GM12878 (cell line): ENCODE measurements around the gene MOGAT3. TPM values are rescaled to one million over a fixed set of nuclear protein-coding genes. Genes with fewer than 3 reads are reported as not detected.

Experiments used
- ATAC-seq: fragments of 200-7000 bp; cut with Tn5 transposase; 3 replicates; pipeline ENCODE4 v1.9.1; 2020; ENCODE audit warnings: mild to moderate bottlenecking, moderate library complexity
- BruUV-seq: library from RNA; stranded (reverse); fragments of 400-500 nt; replicated peaks from 2 replicates; lab custom pipeline; 2021; lab: Mats Ljungman, UMichigan
- CTCF ChIA-PET: fragments of 300-600 bp; sonication (Branson Sonifier 250); formaldehyde crosslinking; extraction: SDS; loops from one replicate; lab custom pipeline; 2021; ENCODE audit warnings: inconsistent platforms; lab: Yijun Ruan, JAX
- POLR2A ChIA-PET: fragments of 350-600 bp; formaldehyde crosslinking; extraction: SDS; loops from one replicate; lab custom pipeline; 2021; ENCODE audit warnings: inconsistent platforms; lab: Charles Lee
- RAD21 ChIA-PET: fragments of 300-600 bp; sonication (Branson Sonifier 250); formaldehyde crosslinking; loops from one replicate; lab custom pipeline; 2023; ENCODE audit warnings: antibody characterized with exemption; ENCODE audit not compliant: unreplicated experiment; lab: Charles Lee
- SMC1A ChIA-PET: fragments of 300-600 bp; sonication (Branson Sonifier 250); formaldehyde crosslinking; loops from one replicate; lab custom pipeline; 2023; ENCODE audit not compliant: unreplicated experiment, uncharacterized antibody; lab: Charles Lee
- DNase-seq: peaks from one replicate; pipeline ENCODE4 v3.0.0-alpha.2; 2011; ENCODE audit warnings: low read depth, low spot score
- FAIRE-seq: peaks from 3 replicates; lab custom pipeline; 2011; peaks lifted over from hg19 to GRCh38; lab: Jason Lieb, UNC
- H2AFZ ChIP-seq: 2 replicates; pipeline ENCODE4 v1.6.0; 2011; ENCODE audit warnings: low read depth, low read length, control low read depth; ENCODE audit not compliant: control insufficient read depth
- H3K27ac ChIP-seq: 2 replicates; pipeline ENCODE4 v1.5.1; 2011; ENCODE audit warnings: control low read depth; ENCODE audit not compliant: control insufficient read depth, insufficient read depth
- H3K27me3 ChIP-seq, 2 experiments: replicated peaks in 1 of 2; 2 replicates each; pipeline versions ENCODE4 v1.6.0 to v1.6.1; 2011; ENCODE audit warnings: low read length in 1 of 2; ENCODE audit not compliant: control insufficient read depth in 2 of 2, insufficient read depth in 2 of 2
- H3K36me3 ChIP-seq, 2 experiments: 2 replicates each; pipeline ENCODE4 v1.5.1; 2011; ENCODE audit warnings: low read length in 1 of 2; ENCODE audit not compliant: control insufficient read depth in 2 of 2, insufficient read depth in 2 of 2
- H3K4me1 ChIP-seq: 2 replicates; pipeline ENCODE4 v1.6.1; 2011; ENCODE audit warnings: mild to moderate bottlenecking, low read length, moderate library complexity, mixed read lengths; ENCODE audit not compliant: control insufficient read depth, insufficient read depth
- H3K4me2 ChIP-seq: 2 replicates; pipeline ENCODE4 v1.6.0; 2011; ENCODE audit warnings: control low read depth; ENCODE audit not compliant: control insufficient read depth, insufficient read depth
- H3K4me3 ChIP-seq: fragments of 200-600 bp; sonication (generic); 2 replicates; pipeline ENCODE4 v1.5.1; 2016
- H3K79me2 ChIP-seq: 2 replicates; pipeline ENCODE4 v1.6.0; 2011; ENCODE audit warnings: low read length; ENCODE audit not compliant: control insufficient read depth, insufficient read depth
- H3K9ac ChIP-seq: 2 replicates; pipeline ENCODE4 v1.8.0; 2011; ENCODE audit warnings: low read length, control low read depth, mixed read lengths; ENCODE audit not compliant: control insufficient read depth, insufficient read depth
- H3K9me3 ChIP-seq: replicated peaks from 3 replicates; pipeline ENCODE4 v1.5.1; 2011; ENCODE audit warnings: mild to moderate bottlenecking, low read length; ENCODE audit not compliant: control insufficient read depth, insufficient read depth
- H4K20me1 ChIP-seq: 2 replicates; pipeline ENCODE4 v1.6.0; 2011; ENCODE audit not compliant: control insufficient read depth, insufficient read depth
- ASH2L ChIP-seq: fragments of 300-600, 200-600 bp; sonication (generic); IDR thresholded peaks from 2 replicates; pipeline ENCODE4 v1.6.1; 2017; ENCODE audit warnings: low read depth, mild to moderate bottlenecking, borderline replicate concordance
- BCLAF1 ChIP-seq: fragments of 450-650 bp; IDR thresholded peaks from 2 replicates; pipeline ENCODE4 v1.6.1; 2017; ENCODE audit warnings: antibody characterized with exemption, mild to moderate bottlenecking, moderate library complexity
- CBX5 ChIP-seq: sonication (generic); IDR thresholded peaks from 2 replicates; pipeline ENCODE4 v1.6.1; 2016; ENCODE audit warnings: low read depth, moderate library complexity, mild to moderate bottlenecking, inconsistent platforms
- CREB1 ChIP-seq: IDR thresholded peaks from 2 replicates; pipeline ENCODE4 v1.6.1; 2012; ENCODE audit warnings: low read depth, mild to moderate bottlenecking, inconsistent platforms
- FOXM1 ChIP-seq: IDR thresholded peaks from 2 replicates; pipeline ENCODE4 v1.6.1; 2012; ENCODE audit warnings: low read depth, mild to moderate bottlenecking, inconsistent platforms, low read length, moderate library complexity
- POU2F2 ChIP-seq: IDR thresholded peaks from 3 replicates; pipeline ENCODE4 v1.6.1; 2011; ENCODE audit warnings: low read depth, mild to moderate bottlenecking, low read length, borderline replicate concordance
- RCOR1 ChIP-seq: conservative IDR thresholded peaks from 2 replicates; pipeline ENCODE4 v1.6.1; 2012; ENCODE audit warnings: low read depth, low read length, improper control_type of control experiment
- SUZ12 ChIP-seq: fragments of 200-600 bp; sonication (generic); IDR thresholded peaks from one replicate; pipeline ENCODE4 v1.6.1; 2018; ENCODE audit warnings: antibody characterized with exemption, mild to moderate bottlenecking; ENCODE audit not compliant: unreplicated experiment
- ZNF207 ChIP-seq: fragments of 450-650 bp; IDR thresholded peaks from 2 replicates; pipeline ENCODE4 v1.6.1; 2014; ENCODE audit warnings: antibody characterized with exemption, mild to moderate bottlenecking, borderline replicate concordance
- ZNF384 ChIP-seq: IDR thresholded peaks from 2 replicates; pipeline ENCODE4 v1.6.1; 2012; ENCODE audit warnings: low read depth, mild to moderate bottlenecking, low read length, improper control_type of control experiment, borderline replicate concordance
- WGBS: methylation state at CpG from one replicate; pipeline ENCODE4 v1.1.6; 2016; ENCODE audit warnings: low lambda C conversion rate; ENCODE audit not compliant: insufficient replicate concordance, insufficient coverage; ENCODE audit errors: missing lambda C conversion rate; 5-methylcytosine and 5-hydroxymethylcytosine counted together
- in situ Hi-C: fragments of 300-500 bp; cut with MboI; formaldehyde crosslinking; loops from 9 replicates; pipeline ENCODE4 v1.14.3; 2018; ENCODE audit warnings: mixed read lengths
- intact Hi-C: fragments of 100-400 bp; cut with micrococcal nuclease; formaldehyde crosslinking; loops from one replicate; pipeline ENCODE4 v1.14.2; 2022; ENCODE audit not compliant: unreplicated experiment
- polyA plus RNA-seq, 11 experiments: library from polyadenylated mRNA; depleted of rRNA in 4 of 11; unstranded in 6 of 11; stranded (reverse) in 5 of 11; fragments of >200 nt; fragmentation: Nextera tagmentation in 4 of 11; fragmentation: Illumina TruSeq in 1 of 11; extraction: Ambion mirVana in 4 of 11; extraction: Trizol in 1 of 11; gene quantifications; 1 replicate in 1 of 11; 2 replicates in 10 of 11; pipeline versions ENCODE4 v1.2.1 to v1.2.3, GENCODE V29; 2011 to 2016; ENCODE audit warnings: inconsistent platforms in 2 of 11, missing spikeins in 2 of 11, low read depth in 1 of 11
- total RNA-seq, 4 experiments: library from RNA; depleted of rRNA in 3 of 4; stranded (reverse); fragments of >200 nt in 3 of 4; fragmentation: Illumina TruSeq in 1 of 4; extraction: Trizol in 1 of 4; gene quantifications; 2 replicates each; pipeline versions ENCODE4 v1.2.1 to v1.2.3, GENCODE V29; 2013 to 2021
- TF ChIP-seq, protein P1 (sequence below): IDR thresholded peaks from 2 replicates; pipeline ENCODE4 v1.6.1; 2011; ENCODE audit warnings: low read depth, low read length, improper control_type of control experiment, borderline replicate concordance
- TF ChIP-seq, protein P2 (sequence below): fragments of 450-650 bp; formaldehyde crosslinking; IDR thresholded peaks from 2 replicates; pipeline ENCODE4 v1.4.0; 2022; ENCODE audit warnings: mild to moderate bottlenecking, moderate library complexity

The MOGAT3 gene
- total and polyA plus RNA-seq, 10 of the 15 experiments (the other 5 are each of a cell fraction or from before 2014, with no cell fraction given), result 0.11 TPM; not detected in 9

GRCh38 chr7:101217388-101218235, 16.8 kb upstream of the MOGAT3 start, which contains the start of the genes PLOD3 and ZNHIT1:
Gene PLOD3 (minus strand): TSS chr7:101217581. CDS start chr7:101217274, 307 bp downstream.
Gene ZNHIT1 (plus strand): TSS chr7:101218165. CDS start chr7:101218196, 31 bp downstream.
- WGBS, result 1% methylated on average over 27 of the region's 57 CpGs
- intact Hi-C loops, result loop anchor here (1.0 kb wide), 1 partner anchor 27 kb away; no protein-coding TSS in a partner anchor
- ATAC-seq (peak; percentile 92), DNase-seq (peak; percentile 96), FAIRE-seq (peak; percentile 99)
- peak within 1 kb of the TSS; percentile 88 for H3K9ac ChIP-seq
- in situ Hi-C loops, result no loop called here
- peak within 1 kb of the TSS; percentile 88 for H3K4me3 ChIP-seq
- peaks cover 30% of the 10 kb centered on the region for H3K79me2 ChIP-seq
- H3K27me3 ChIP-seq, result no peaks in the 10 kb centered on the region
- POLR2A ChIA-PET, result interaction anchor here (0.6 to 2.1 kb wide), 17 partner anchors 8 to 605 kb away, joined by 3 to 12 read pairs (median 4); partner anchors contain the start of genes IFT22, MOSPD3, SLC12A9 and TRIM56
- peaks cover 0 to 2% of the 10 kb centered on the region in 2 experiments; a peak in 2 of 4 replicates for H3K36me3 ChIP-seq
- SMC1A ChIA-PET, result interaction anchor here (0.6 to 3.6 kb wide), 14 partner anchors 14 to 346 kb away, joined by 3 to 19 read pairs (median 4); partner anchors contain the start of genes FIS1, MOGAT3 and SERPINE1
- no TSS peak for BruUV-seq
- H4K20me1 ChIP-seq, result no peaks in the 10 kb centered on the region
- H3K9me3 ChIP-seq, result no peaks in the 10 kb centered on the region
- peak within 1 kb of the TSS; percentile 88 for H3K27ac ChIP-seq
- H3K4me2 ChIP-seq, result peak within 1 kb of the TSS; percentile 89
- H2AFZ ChIP-seq, result peak within 1 kb of the TSS; percentile 95
- CTCF ChIA-PET, result interaction anchor here (0.5 to 3.8 kb wide), 23 partner anchors 11 to 740 kb away, joined by 3 to 63 read pairs (median 3); partner anchors contain the start of genes FIS1, IFT22 and SLC12A9
- RAD21 ChIA-PET, result interaction anchor here (0.6 to 3.9 kb wide), 10 partner anchors 23 to 500 kb away, joined by 3 to 37 read pairs (median 4); partner anchors contain the start of gene FIS1
- peaks cover 5% of the 10 kb centered on the region for H3K4me1 ChIP-seq
- TF ChIP-seq RCOR1, result no peak
- TF ChIP-seq POU2F2, result peak; percentile 24; the same call in 1 of the 3 replicates
- no peak for TF ChIP-seq CBX5
- TF ChIP-seq CREB1, result peak; percentile 72
- TF ChIP-seq SUZ12, result no peak
- TF ChIP-seq, protein P1, sequence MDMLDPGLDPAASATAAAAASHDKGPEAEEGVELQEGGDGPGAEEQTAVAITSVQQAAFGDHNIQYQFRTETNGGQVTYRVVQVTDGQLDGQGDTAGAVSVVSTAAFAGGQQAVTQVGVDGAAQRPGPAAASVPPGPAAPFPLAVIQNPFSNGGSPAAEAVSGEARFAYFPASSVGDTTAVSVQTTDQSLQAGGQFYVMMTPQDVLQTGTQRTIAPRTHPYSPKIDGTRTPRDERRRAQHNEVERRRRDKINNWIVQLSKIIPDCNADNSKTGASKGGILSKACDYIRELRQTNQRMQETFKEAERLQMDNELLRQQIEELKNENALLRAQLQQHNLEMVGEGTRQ, result no peak
- no peak for TF ChIP-seq FOXM1
- no peak for TF ChIP-seq ASH2L
- peak; percentile 18; the same call in 1 of the 2 replicates for TF ChIP-seq ZNF207
- no peak for TF ChIP-seq BCLAF1
- no peak for TF ChIP-seq ZNF384
- TF ChIP-seq, protein P2, sequence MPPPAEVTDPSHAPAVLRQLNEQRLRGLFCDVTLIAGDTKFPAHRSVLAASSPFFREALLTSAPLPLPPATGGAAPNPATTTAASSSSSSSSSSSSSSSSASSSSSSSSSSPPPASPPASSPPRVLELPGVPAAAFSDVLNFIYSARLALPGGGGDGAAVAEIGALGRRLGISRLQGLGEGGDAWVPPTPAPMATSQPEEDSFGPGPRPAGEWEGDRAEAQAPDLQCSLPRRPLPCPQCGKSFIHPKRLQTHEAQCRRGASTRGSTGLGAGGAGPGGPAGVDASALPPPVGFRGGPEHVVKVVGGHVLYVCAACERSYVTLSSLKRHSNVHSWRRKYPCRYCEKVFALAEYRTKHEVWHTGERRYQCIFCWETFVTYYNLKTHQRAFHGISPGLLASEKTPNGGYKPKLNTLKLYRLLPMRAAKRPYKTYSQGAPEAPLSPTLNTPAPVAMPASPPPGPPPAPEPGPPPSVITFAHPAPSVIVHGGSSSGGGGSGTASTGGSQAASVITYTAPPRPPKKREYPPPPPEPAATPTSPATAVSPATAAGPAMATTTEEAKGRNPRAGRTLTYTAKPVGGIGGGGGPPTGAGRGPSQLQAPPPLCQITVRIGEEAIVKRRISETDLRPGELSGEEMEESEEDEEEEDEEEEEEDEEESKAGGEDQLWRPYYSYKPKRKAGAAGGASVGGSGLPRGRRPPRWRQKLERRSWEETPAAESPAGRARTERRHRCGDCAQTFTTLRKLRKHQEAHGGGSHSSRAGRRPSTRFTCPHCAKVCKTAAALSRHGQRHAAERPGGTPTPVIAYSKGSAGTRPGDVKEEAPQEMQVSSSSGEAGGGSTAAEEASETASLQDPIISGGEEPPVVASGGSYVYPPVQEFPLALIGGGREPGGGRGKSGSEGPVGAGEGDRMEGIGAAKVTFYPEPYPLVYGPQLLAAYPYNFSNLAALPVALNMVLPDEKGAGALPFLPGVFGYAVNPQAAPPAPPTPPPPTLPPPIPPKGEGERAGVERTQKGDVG, result no peak
